Measurements from ENCODE around the gene BLM.
"Not testable (repeated sequence)": the region's sequence is repeated elsewhere in the genome, so short reads cannot be mapped to it uniquely, and the experiment has no call there.

DNA sequence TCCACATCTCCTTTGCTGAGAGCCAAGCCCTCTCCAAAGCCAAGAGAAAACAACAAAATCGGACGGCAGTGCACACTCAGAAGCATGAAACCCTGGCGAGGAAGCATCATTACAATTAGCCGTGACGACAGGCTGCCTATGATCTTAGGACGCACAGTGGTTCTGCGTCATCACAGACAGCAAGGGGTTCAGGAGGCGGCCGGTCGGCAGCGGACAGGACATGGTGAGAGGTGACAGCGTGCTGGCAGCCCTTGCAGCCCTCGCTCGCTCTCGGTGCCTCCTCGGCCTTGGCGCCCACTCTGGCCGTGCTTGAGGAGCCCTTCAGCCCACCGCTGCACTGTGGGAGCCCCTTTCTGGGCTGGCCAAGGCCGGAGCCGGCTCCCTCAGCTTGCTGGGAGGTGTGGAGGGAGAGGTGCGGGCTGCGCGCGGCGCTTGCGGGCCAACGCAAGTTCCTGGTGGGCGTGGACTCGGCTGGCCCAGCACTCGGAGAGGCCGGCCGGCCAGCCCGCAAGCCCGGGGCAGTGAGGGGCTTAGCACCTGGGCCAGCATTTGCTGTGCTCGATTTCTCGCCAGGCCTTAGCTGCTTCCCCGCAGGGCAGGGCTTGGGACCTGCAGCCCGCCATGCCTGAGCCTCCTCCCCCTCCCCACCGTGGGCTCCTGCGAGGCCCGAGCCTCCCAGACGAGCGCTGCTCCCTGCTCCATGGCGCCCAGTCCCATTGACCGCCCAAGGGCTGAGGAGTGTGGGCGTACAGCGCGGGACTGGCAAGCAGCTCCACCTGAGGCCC is 108.2 kb downstream of the BLM start:
- TF ChIP-seq EP300, POLR2A (IDR thresholded peaks at IDR 0.05): not testable (repeated sequence)
- TF ChIP-seq, protein P1, sequence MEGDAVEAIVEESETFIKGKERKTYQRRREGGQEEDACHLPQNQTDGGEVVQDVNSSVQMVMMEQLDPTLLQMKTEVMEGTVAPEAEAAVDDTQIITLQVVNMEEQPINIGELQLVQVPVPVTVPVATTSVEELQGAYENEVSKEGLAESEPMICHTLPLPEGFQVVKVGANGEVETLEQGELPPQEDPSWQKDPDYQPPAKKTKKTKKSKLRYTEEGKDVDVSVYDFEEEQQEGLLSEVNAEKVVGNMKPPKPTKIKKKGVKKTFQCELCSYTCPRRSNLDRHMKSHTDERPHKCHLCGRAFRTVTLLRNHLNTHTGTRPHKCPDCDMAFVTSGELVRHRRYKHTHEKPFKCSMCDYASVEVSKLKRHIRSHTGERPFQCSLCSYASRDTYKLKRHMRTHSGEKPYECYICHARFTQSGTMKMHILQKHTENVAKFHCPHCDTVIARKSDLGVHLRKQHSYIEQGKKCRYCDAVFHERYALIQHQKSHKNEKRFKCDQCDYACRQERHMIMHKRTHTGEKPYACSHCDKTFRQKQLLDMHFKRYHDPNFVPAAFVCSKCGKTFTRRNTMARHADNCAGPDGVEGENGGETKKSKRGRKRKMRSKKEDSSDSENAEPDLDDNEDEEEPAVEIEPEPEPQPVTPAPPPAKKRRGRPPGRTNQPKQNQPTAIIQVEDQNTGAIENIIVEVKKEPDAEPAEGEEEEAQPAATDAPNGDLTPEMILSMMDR (IDR thresholded peaks at IDR 0.05), result not testable (repeated sequence)
